ENCODE data around the gene HSPA14.

HSPA14 gene, protein sequence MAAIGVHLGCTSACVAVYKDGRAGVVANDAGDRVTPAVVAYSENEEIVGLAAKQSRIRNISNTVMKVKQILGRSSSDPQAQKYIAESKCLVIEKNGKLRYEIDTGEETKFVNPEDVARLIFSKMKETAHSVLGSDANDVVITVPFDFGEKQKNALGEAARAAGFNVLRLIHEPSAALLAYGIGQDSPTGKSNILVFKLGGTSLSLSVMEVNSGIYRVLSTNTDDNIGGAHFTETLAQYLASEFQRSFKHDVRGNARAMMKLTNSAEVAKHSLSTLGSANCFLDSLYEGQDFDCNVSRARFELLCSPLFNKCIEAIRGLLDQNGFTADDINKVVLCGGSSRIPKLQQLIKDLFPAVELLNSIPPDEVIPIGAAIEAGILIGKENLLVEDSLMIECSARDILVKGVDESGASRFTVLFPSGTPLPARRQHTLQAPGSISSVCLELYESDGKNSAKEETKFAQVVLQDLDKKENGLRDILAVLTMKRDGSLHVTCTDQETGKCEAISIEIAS

DNA sequence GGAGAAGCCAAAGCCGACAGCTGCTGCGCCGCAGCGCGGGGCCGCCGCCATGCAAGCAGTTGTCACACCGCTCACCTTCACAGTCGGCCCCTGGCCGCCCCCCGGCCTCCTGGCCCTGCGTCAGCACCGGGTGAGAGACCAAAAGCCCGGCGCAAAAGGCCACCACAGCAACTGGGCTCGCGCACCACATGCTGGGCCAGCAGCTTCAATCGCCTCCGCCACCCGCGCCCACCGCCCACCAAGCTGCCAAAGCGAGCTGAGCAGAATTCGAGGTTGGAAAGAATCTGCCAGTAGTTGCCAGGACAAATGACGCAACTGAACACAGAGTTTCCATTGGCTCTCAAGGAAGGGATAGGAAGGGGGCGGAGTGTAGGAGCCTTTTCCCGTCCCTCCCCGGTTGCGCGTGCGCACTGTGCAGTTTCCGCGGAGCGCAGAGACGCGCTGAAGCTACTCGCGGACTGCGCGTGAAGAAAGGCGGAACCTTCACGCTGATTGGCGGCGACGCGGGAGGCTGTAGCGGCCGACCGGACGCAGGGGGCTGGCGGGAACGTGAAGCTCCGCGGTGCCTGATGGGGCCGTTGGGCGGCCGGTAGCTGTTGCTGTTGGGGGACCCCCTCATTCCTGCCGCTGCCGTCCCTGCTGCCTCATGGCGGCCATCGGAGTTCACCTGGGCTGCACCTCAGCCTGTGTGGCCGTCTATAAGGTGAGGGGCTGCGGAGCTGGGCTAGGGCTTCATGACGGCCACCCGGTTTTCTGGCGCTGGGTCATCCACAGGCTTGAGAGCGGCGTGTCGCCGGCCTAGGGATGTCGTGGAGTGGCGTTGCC is at the start of gene HSPA14, which contains the start of the genes CDNF and MSANTD7:
HSPA14 (plus strand) TSS at position 550 of the 825 bp plus-strand sequence; CDS start at position 647, 97 bp downstream.
CDNF (minus strand) TSS at position 281 of the 825 bp plus-strand sequence; CDS start at position 190, 91 bp downstream.
MSANTD7 (plus strand) TSS at position 550 of the 825 bp plus-strand sequence. CDS start 3,979 bp downstream, outside the sequence.
- peak; percentile 100 for DNase-seq (ENCODE audit: low read depth)
- H3K4me3 ChIP-seq (ENCODE audit: low read depth, low read length) = peak within 1 kb of the TSS; percentile 99
- TF ChIP-seq, protein P1, sequence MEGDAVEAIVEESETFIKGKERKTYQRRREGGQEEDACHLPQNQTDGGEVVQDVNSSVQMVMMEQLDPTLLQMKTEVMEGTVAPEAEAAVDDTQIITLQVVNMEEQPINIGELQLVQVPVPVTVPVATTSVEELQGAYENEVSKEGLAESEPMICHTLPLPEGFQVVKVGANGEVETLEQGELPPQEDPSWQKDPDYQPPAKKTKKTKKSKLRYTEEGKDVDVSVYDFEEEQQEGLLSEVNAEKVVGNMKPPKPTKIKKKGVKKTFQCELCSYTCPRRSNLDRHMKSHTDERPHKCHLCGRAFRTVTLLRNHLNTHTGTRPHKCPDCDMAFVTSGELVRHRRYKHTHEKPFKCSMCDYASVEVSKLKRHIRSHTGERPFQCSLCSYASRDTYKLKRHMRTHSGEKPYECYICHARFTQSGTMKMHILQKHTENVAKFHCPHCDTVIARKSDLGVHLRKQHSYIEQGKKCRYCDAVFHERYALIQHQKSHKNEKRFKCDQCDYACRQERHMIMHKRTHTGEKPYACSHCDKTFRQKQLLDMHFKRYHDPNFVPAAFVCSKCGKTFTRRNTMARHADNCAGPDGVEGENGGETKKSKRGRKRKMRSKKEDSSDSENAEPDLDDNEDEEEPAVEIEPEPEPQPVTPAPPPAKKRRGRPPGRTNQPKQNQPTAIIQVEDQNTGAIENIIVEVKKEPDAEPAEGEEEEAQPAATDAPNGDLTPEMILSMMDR (conservative IDR thresholded peaks at IDR 0.05; ENCODE audit: low read depth, low read length) = no peak

DNA sequence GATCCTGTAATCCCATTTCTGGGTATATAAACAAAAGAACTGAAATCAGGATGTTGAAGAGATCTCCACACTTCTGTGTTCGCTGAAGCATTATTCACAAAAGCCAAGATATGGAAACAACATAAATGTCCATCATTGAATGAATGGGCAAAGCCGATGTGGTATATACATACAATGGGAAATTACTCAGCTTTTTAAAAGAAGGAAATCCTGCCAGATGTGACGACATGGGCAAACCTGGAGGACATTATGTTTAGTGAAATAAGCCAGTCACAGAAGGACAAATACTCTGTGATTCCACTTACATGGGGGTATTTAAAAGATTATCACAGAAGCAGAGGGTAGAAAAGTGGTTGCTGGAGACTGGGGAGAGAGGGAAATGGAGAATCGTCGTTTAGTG is 39.5 kb upstream of the HSPA14 start:
- DNase-seq (ENCODE audit: low read depth) = no peak
- TF ChIP-seq, protein P1 (conservative IDR thresholded peaks at IDR 0.05; ENCODE audit: low read depth, low read length) = no peak
- no peak overlapping the region for H3K4me3 ChIP-seq (ENCODE audit: low read depth, low read length)

DNA sequence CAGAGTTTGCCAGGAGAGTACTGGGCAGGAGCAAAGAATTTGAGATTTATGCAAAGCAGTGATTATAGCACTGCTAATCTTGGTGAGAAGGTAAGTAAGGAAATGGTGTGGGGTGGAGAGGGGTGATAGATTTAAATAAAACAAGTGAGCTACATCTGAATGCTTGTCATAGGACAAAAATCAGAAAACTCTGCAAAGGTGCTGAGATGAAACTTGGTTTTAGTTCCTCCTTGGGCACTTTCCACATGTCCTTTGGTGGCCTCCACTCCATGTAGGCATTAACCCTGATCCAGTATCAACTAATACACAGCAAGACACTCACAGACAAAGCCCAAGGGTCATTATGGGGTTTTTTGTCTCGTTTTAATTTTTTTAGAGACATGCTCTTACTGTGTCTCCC is 37.7 kb upstream of the HSPA14 start:
- TF ChIP-seq, protein P1 (conservative IDR thresholded peaks at IDR 0.05; ENCODE audit: low read depth, low read length) = no peak
- no peak overlapping the region for H3K4me3 ChIP-seq (ENCODE audit: low read depth, low read length)
- DNase-seq (ENCODE audit: low read depth) = no peak

DNA sequence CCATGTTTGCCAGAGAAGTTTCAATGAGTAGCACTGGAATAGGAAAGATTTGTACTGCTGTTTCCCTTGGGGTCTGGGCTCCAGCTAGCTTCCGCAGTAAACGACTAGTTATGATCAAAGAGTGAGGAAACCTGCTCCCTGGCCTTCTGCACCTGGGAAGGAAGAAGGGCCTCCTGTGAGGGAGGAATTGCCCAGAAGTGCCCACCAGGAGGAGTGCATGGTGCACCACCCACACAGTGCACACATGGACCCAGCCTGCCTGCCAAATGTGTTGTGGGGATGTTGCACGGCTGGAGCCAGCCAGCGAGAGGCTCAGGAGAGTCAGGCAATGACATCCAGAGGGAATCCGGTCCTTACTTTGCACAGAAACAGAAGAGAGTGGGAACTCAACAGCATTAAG is 36.4 kb upstream of the HSPA14 start:
- DNase-seq (ENCODE audit: low read depth) = no peak
- TF ChIP-seq, protein P1 (conservative IDR thresholded peaks at IDR 0.05; ENCODE audit: low read depth, low read length) = no peak
- no peak overlapping the region for H3K4me3 ChIP-seq (ENCODE audit: low read depth, low read length)

DNA sequence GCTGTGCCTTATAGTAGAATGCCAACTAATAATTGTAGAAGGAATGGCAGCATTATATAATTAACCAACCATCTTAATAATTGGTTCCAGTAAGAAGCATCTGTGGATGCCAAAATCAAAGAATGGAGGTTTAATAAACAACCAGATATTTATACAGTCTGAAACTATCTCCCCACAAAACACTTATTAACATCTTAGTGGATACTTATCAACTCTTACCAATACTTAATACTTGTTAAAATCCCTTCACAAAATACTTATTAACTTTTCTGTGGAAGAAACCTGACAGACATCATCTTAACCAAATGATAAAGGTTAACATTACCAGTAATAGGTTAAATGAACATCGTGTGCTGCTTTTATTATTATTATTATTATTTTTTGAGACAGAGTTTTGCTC is 34.3 kb upstream of the HSPA14 start:
- DNase-seq (ENCODE audit: low read depth) = no peak
- H3K4me3 ChIP-seq (ENCODE audit: low read depth, low read length) = no peak overlapping the region
- TF ChIP-seq, protein P1 (conservative IDR thresholded peaks at IDR 0.05; ENCODE audit: low read depth, low read length) = no peak

DNA sequence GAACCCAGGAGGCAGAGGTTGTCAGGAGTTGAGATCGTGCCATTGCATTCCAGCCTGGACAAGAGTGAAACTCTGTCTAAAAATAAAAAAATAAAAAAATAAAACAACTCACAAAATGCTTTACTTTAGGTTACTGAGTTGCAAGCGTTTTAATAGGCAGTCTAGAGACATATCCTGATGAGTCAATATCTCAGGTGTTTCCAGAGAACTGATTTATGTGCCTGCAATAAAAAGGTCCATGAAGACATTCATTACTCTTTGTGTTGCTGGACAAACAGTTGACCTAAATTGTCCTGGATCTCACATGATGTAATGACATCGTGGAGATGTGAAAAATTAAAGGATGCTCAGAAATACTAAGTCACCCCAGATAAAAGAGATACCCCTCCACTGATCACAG is 31.8 kb upstream of the HSPA14 start:
- no peak overlapping the region for H3K4me3 ChIP-seq (ENCODE audit: low read depth, low read length)
- TF ChIP-seq, protein P1 (conservative IDR thresholded peaks at IDR 0.05; ENCODE audit: low read depth, low read length) = no peak
- no peak for DNase-seq (ENCODE audit: low read depth)

All from choroid plexus epithelial cell (primary cell).